IMR-90 (cell line): ENCODE data around the gene ZNFX1.

Experiments used
- POLR2A ChIP-seq: IDR thresholded peaks from 2 replicates; pipeline ENCODE4 v1.6.1; 2012; ENCODE audit warnings: mild to moderate bottlenecking, low read depth, low read length
- RAD21 ChIP-seq: IDR thresholded peaks from 2 replicates; pipeline ENCODE4 v1.6.1; 2012; ENCODE audit warnings: low read length, improper control_type of control experiment

DNA sequence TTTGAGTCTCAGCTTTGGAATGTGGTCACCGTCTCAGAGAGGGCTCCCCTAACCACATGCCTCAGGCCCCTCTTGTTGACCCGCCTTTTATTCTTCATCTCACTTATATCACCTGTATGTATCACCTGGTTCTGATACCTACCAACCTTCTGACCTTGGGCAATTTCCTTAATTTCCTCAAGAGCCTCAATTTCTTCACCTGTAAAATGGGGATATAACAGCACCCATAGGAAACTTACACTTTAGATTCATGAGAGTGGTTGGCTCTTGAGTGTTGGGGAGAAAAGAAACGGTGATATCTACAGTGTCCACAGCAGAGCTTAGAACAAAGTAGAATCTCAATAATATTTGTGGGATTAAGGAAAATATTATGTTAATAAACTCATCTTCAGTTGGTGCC, 62.6 kb downstream of the ZNFX1 start:
- no peak for TF ChIP-seq POLR2A
- TF ChIP-seq RAD21 = no peak
